Measurements from ENCODE around the gene TOGARAM2.

DNA sequence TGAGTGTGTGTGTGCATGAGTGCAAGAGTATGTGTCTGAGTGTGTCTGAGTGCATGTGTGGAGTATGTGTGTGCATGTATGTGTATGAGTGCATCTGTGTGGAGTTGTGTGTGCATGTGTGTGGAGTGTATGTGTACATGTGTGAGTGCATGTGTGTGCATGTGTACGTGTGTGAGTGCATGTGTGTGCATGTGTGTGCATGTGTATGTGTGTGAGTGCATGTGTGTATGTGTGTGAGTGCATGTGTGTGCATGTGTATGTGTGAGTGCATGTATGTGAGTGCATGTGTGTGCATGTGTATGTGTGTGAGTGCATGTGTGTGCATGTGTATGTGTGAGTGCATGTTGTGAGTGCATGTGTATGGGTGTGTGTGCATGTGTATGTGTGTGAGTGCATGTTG lies 23.7 kb downstream of the TOGARAM2 start:
- no peak for TF ChIP-seq POLR2A (IDR thresholded peaks at IDR 0.05)
- TF ChIP-seq, protein P1, sequence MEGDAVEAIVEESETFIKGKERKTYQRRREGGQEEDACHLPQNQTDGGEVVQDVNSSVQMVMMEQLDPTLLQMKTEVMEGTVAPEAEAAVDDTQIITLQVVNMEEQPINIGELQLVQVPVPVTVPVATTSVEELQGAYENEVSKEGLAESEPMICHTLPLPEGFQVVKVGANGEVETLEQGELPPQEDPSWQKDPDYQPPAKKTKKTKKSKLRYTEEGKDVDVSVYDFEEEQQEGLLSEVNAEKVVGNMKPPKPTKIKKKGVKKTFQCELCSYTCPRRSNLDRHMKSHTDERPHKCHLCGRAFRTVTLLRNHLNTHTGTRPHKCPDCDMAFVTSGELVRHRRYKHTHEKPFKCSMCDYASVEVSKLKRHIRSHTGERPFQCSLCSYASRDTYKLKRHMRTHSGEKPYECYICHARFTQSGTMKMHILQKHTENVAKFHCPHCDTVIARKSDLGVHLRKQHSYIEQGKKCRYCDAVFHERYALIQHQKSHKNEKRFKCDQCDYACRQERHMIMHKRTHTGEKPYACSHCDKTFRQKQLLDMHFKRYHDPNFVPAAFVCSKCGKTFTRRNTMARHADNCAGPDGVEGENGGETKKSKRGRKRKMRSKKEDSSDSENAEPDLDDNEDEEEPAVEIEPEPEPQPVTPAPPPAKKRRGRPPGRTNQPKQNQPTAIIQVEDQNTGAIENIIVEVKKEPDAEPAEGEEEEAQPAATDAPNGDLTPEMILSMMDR (IDR thresholded peaks at IDR 0.05): no peak

Measured in testis (tissue), 2 donors.